OCI-M2 (cell line): Measurements from ENCODE around the gene SORCS3.
"Not testable (repeated sequence)": the region's sequence is repeated elsewhere in the genome, so short reads cannot be mapped to it uniquely, and the experiment has no call there.

Experiments
- DNase-seq: peaks from one replicate; lab custom pipeline; 2025; ENCODE audit not compliant: unreplicated experiment; lab: John Stamatoyannopoulos, UW

SORCS3 gene

DNA sequence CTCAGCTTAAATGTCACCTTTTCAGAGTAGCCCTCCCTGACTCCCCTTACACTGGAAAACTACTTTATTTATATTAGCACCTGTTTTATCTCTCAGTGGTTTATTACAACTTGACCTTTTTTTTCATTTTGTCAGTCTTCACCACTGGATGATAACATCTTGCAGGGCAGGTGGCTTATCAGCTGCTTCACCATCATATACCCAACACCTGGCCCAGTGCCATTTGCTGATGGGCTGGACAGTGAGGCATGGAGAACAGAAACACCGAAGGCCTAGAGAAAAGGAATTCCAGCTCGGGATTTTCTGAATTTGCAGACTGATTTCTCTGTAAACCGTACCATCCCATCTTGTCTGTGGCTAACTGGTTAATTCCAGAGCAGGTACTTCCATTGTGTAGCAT, 48.5 kb downstream of the SORCS3 start:
- no peak for DNase-seq

DNA sequence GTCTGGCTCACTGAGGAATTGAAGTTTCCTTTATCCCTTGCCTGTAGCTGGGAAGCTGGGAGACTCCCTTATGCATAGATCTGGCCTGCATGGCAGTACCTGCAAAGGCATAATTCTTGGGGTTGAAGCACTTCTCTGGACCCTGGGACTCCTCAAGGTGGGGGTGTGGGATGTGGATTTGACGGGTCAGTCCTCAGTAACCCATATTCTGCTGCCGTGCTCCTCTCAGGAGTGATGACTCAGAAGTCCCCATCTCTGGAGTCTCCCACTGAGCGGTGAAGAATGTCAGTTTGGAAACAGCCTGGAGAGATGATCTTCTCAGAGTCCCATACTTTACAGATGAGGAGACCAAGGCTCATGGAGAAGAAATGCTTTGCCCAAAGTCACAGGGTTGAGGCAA, 49.0 kb downstream of the SORCS3 start:
- DNase-seq = no peak

DNA sequence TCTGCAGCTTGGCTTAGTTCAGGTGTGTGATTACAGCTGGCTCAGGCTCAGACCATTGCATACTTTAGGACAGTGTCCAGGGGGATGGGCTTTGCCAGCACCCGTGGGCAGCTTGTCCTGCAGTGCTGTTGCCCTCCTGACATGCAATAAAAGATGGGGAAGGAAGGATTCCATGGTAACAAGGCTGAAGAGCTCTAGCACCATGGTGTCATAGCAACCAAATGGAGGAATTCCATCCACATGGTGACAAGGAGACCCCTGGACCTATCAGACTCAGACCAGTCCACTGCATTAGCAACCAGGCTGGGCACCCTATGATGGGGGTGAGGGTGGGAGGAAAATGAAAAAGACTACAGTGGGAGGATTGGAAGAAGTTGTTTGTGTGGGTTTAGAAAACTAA, 49.9 kb downstream of the SORCS3 start:
- no peak for DNase-seq

DNA sequence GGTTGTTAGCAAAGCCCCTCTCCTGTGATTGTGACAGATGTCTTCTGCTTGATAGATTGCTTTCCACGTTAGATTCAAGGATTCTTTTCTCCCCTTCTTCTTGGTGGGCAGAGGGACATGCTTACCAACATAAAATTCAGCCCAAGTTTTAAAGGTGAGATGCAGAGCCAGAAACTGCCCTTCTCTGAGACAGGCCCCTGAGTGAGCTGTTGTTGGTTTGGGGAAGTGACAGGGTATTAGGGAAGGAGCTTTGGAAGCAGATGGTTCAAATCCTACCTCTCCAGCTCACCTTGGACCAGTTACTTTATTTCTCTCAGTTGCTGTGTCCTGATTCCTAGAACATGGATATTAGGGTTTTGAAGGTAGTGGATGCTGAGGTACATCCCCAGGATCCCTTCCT, 53.0 kb downstream of the SORCS3 start:
- DNase-seq = no peak

DNA sequence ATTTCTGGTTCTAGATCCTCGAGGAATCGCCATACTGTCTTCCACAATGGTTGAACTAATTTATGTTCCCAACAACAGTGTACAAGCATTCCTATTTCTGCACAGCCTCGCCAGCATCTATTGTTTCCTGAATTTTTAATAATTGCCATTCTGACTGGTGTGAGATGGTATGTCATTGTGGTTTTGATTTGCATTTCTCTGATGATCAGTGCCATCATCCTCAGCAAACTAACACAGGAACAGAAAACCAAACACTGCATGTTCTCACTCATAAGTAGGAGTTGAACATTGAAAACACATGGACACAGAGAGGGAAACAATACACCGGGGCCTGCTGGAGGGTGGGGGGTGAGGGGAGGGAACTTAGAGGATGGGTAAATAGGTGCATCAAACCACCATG, 62.2 kb downstream of the SORCS3 start:
- DNase-seq = not testable (repeated sequence)

DNA sequence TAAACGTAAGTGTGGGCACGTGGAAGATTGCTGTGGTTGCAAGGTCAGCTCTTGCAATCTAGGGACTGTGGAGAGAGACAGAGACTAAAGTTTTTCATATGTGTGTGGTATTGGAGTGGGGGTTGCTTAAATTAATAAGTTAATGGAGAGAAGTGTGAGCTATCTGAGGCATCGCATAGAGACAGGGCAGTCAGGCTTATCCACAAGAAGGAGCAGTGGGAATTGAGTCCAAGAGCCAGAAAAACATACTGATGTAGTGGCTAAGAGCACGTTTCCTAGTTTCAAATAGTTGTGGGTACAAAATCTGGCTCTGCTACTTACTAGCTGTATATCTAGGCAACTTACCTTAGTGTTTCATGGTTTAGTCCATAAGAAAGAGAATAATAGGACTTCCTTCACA, 65.8 kb downstream of the SORCS3 start:
- no peak for DNase-seq

DNA sequence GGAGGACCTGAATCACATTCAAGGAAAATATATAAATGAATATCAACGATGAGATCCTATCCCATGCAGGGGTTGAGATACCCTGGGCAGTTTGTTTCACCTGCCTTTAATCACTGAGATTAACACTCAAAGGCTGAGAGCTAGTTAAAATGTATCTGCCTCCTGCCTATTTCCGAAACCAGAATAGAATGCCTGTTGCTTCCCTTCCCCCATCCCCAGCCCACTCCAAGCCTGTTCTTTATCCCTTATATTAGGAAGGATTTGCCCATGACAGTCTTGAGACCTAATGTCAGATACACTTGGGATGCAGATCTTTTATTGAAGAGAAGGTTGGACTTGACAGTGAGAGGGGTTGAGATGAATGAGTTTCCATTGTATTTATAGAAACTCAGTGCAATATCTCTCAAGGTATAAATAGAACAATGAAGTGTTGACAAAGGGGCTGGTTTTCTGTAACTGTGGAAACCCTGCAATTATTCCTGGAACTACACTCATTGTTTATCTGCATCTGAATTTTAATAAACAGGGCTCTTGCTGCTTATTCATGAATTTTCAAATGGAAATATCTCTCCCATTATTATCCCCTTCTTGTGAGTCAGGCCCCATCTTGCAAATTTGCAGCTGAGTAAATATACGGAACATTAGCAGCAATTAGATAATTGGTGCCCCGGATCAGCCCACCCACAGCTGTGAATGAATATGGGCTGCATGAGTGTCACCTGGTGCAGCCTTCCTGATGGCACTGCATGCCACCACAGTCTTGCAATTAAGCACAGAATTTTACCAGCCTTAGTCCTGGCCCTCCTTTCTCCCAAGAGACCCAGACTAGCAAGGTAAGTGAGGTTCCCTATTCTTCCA, 66.7 kb downstream of the SORCS3 start:
- DNase-seq = no peak

DNA sequence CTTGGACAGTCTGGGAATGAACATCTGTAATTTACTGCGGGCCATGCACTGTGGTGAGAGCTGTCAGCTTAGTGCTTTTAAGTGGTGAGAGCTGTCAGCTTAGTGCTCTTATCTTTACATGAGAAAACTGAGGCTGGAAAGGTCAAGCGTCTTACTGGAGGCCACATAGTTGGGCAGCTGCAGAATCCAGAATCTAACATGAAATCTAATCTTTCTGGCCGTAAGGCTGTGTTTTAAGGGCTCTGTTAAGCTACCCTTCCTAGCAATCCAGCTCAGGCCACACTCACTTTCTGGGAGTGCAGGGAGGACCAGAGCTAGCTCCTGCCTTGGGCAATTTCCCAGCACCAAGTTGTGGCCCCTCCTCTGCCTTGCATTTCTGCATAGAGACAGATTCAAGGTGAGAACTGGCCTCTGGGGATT, 70.2 kb downstream of the SORCS3 start:
- no peak for DNase-seq

DNA sequence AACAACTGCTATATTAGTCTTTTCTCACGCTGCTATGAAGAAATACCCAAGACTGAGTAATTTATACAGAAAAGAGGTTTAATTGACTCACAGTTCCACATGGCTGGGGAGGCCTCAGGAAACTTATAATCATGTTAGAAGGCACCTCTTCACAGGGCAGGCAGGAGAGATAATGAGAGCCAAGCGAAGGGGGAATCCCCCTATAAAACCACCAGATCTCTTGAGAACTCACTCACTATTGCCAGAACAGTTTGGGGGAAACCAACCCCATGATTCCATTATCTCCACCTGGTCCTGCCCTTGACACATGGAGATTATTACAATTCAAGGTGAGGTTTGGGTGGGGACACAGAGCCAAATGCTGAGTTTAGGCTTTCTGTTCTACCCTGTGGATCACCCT, 89.5 kb downstream of the SORCS3 start:
- DNase-seq = not testable (repeated sequence)

DNA sequence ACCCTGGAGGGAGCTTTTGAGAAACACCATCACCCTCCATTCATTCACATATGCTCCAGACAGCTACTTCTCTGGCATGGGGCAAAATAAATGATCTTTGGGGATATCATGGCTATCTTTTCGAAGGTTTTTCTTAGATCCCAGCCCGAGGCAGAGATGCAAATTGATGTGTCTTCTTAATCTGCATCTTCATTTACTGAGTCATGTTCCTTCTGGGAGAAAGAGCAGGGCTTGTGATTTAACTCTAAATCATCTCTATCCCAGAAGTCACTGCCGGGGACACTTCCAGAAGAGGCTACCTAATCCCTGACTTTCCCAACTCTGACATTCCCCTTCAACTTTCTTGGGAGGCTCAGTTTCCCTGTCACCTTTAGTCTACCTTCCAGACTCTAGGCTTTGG, 90.1 kb downstream of the SORCS3 start:
- DNase-seq = no peak

DNA sequence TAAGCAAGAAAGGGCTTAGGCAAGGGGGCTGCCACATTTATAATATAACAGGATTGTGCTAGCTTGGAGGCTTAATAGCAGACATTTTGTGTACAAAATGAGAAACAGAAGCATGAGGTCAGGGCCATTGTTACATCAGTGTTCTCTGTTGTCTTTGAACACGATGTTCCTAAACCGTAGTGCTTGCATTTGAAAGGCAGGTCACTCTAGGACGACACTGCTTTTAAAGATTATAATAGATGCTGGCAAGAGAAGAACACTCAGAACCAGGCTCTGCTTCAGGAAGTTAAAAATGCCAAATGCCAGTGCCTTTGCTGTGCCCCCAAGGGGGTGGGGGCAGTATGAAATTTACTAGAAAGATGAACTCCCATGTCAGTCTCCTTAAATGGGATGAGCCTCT, 91.1 kb downstream of the SORCS3 start:
- no peak for DNase-seq

DNA sequence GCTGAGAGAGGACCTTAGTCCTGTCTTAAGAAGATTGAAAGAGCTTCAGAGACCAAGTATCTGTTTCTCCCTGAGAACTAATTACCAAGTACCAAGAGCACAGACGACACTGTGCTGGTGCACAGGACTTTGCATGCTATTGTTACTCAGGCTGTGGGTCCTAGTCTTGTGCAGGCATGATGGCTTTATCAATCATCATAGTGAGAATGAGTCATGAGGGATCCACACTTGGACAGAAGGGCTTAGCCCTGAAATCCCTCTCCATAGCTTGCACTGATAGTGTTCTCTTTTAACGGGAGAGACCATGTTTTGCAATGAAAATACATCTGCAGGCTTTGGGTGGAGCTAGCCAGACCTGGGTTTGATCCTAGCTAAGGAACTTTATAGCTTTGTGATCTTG, 93.3 kb downstream of the SORCS3 start:
- no peak for DNase-seq

DNA sequence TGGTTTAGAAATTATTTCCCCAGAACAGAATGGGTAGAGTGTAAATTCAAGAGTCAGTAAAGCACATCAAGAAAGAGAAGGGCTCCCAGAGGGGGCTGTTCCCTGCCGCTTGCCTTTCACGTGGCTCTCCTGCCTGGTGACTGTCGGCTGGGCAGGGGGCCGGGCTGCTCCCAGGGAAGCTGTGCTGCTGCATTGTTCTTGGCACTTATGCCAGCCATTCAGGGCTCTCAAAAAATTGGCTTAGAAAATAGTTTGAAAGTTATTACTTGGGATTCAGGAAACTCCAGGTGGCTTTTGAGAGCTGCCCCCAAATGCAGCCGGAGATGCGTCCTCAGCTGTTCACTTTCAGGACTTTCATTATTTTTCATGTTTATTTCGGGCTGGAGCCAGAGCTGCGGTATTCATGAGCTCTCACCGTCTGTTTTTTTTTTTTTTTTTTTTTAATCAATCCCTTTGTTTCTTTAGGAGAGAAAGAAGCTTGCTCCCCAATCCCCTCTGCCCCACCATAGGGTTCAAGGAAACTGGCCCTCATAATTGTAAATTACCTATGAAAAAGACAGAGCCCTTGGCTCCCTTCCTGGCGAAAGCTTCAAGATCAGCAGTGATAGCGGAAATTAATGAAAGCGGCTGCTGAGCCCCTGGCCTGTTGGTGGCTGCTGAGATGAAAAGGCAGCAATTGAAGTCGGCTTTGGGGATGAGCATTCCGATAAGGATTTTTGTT, 94.1 kb downstream of the SORCS3 start:
- no peak for DNase-seq

DNA sequence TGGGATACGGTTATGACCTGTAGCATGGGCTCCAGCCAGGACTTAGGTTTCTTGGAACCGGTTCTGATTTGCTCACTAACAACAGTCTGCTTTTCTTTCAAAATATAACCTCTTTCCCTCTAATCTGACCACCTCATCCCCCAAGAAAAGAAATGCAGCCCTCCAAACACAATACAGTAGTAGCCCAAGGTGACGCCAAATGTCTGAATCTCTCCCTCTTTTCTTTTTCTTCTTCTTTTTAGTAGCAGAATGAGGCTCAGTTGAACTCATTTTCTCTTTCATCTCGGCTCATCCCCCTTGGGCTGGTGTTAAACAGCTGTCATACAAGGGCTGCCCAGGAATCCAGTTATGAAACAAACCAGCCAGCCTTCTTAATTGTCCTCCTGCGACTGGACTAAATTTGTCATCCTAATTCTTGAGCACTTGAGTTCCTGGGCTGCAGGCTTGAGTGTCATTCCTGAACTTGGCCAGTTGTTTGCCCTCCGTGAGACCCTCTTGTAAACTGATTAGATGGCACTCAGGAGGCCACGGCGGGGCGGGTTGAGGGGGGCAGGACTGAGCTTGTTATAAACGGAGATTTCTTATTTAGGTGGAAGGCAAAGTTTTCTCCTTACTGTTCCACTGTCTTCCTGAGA, 94.8 kb downstream of the SORCS3 start:
- no peak for DNase-seq

DNA sequence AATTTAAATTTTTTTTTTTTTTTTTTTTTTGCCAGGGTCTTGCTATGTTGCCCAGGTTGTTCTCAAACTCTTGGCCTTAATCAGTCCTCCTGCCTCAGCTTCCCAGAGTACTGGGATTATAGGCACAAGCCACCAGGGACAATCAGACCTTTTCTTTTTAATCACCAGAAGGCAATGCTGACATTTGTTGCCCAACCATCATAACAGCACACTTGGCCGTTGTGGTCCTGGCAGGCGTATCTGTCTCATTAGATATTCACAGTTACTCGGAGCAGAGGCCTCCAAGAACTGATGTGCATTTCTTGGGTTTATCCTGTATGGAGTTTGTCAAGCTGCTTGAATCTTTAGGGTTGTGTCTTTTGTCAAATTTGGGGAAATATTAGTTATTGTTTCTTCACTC, 100.0 kb downstream of the SORCS3 start:
- no peak for DNase-seq

DNA sequence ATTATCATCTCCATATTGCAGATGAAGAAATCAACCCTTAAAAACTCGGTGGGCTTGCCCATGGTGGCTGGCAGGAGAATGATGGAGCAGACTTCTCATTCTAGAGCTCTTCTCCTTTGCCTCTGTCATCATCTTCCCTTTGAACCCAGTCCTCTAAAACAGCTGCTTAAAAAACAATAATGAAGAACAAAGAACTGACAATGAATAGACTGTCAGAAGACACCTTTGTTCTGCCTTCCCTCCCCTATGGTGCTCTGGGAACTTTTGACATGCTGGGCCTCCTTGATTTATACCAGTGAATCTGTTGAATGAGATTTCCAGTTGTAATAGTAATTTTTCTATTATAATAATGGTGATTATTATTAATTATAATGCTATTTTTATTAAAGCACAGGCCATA, 103.0 kb downstream of the SORCS3 start:
- no peak for DNase-seq

DNA sequence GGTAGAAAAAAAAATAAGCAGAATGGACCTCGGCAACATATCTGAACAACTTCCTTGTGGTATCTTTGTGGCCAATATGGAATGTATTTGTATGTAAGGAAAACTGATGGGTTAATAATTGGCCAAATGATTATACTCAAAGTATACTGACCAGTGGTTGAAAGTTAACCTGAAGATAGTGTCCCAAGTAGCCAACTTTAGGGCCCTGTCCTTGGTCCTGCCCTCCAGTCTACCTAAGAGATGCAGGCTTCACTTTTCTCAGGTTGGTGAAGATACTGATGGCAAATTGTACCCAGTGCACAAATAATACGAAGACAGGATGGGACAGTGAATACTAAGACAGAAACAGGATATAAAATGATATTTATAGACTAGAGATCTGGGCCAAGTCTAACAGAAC, 109.2 kb downstream of the SORCS3 start:
- DNase-seq = no peak

DNA sequence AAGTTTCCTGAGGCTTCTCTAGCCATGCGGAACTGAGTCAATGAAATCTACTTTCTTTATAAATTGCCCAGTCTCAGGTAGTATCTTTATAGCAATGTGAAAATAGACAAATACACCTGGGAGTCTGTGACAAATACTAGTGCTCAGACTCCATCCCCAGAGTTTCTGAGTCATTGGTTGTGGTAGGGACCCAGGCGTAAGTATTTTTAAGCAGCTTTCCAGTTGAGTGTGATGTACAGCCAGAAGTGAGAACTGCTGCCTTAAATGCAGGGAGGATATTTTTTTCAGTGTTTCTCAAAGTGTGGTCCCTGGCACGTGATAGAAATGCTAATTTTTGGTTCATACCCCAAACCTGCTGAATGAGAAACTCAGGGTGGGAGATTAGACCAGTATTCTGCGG, 121.7 kb downstream of the SORCS3 start:
- no peak for DNase-seq

DNA sequence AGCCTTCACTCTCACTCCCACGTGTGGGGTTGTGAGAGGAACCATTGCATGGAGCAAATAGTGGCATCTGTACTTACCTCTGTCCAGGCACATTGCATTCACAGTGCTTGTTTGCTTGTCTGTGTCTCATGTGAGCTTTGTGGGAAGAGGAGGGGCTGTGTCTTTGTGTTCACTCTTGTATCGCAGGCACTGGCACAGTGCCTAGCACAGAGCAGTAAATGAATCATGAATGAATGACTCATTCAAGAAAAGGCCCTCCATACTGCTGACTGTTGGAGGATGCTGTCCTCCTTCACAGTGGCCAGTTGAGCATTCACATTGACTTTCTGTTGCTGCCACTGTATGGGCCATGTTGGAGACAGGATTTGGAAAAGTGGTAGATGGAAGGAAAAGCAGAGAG, 125.3 kb downstream of the SORCS3 start:
- DNase-seq = no peak

DNA sequence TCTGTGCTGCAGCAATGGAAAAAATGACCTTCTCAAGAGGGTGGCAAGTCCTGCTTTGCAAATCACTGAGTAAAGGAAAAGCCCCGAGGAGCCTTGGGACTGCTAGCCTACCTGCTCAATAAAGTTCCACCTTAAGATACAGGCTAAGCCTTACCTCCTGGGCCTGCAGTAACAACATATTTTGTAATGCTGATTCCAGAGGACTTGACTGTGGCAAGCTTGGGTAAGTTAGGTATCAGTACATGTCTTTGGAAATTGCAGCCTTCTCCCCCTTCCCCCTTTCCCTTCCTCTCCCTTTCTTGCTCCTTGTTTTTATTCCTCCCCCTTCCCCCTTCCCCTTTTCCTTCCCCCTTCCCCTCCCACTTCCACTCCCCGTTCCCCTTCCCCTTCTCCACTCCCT, 126.2 kb downstream of the SORCS3 start:
- no peak for DNase-seq

DNA sequence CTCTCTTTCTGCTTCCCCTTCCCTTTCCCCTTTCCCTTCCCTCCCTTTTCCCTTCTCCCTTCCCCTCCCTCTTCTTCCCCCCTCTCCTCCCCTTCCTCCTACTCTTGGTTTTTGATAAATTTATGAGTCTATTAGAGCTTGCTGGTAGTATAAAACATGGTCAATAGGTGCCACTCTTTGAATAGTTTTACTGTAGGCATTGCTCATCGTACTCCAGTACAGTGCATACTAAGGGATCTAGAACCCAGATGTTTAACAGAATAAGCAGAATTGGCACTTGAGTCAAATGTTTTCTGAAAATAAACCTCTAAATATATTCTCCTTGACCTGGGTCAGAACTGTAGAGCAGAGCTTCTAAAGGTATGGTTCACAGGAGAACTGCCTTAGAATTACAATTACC, 126.7 kb downstream of the SORCS3 start:
- DNase-seq = no peak

DNA sequence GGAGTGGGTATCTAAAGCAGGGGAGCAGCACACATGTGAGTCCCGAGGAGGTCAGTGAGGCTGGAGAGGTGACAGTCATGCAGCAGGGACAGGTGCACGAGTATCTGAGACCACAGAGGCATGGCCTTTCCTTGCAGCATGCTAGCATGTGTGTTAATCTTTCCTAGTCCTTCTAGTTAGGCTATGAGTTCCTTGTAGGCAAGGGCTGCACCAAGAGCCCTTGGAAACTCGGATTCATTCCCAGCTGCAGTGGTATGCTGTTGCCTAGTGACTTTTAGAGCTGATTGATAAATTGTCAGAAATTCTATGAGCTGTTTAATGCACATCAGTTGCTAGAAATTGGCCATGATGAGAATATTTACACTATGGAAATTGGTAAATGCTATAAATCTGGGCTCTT, 132.0 kb downstream of the SORCS3 start:
- DNase-seq = no peak
